ENCODE measurements around the gene TMEM132C.

The TMEM132C gene

DNA sequence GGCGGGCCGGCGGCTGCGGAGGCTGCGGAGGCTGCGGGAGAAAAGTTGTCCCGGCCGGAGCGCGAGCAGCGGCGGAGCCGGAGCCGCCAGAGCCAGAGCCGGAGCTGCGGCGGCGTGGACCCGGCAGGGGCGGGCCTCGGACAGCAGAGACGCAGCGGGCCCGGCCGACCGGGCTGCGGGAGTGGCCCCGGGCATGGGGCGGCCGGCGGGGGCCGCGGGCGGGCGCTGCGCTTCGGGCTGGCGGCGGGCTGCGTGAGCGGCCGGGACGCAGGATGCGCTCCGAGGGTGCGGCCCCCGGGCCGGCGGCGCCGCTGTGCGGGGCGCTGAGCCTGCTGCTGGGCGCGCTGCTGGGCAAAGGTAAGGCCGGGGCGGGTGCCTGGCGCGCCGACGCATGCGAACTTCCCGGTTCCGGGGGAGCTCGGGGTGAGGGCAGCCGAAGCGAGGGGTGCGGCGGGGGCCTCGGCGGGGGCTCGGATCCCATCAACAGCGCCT, at the start of gene TMEM132C:
TSS of gene TMEM132C (plus strand) at position 40 of the 492 bp plus-strand sequence. CDS start at position 273, 233 bp downstream.
- TF ChIP-seq, protein P1, sequence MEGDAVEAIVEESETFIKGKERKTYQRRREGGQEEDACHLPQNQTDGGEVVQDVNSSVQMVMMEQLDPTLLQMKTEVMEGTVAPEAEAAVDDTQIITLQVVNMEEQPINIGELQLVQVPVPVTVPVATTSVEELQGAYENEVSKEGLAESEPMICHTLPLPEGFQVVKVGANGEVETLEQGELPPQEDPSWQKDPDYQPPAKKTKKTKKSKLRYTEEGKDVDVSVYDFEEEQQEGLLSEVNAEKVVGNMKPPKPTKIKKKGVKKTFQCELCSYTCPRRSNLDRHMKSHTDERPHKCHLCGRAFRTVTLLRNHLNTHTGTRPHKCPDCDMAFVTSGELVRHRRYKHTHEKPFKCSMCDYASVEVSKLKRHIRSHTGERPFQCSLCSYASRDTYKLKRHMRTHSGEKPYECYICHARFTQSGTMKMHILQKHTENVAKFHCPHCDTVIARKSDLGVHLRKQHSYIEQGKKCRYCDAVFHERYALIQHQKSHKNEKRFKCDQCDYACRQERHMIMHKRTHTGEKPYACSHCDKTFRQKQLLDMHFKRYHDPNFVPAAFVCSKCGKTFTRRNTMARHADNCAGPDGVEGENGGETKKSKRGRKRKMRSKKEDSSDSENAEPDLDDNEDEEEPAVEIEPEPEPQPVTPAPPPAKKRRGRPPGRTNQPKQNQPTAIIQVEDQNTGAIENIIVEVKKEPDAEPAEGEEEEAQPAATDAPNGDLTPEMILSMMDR (IDR thresholded peaks at IDR 0.05; ENCODE audit: low read depth, low read length, missing control alignments): no peak
- no peak within 1 kb of the TSS for H3K4me3 ChIP-seq (replicated peaks; ENCODE audit: low read depth, low read length)

DNA sequence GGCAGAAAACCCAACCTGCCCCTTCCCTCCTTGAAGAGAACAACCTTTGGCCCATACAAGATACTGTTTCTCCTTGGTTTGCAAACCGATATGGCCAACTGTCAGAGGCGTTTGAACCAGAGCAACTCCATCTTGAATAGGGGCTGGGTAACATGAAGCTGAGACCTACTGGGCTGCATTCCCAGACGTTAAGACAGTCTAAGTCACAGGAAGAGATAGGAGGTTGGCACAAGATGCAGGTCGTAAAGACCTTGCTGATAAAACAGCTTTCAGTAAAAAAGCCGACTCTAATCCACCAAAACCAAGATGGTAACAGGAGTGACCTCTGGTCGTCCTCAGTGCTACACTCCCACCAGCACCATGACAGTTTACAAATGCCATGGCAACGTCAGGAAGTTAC, 42.7 kb upstream of the TMEM132C start:
- TF ChIP-seq, protein P1 (IDR thresholded peaks at IDR 0.05; ENCODE audit: low read depth, low read length, missing control alignments): no peak
- no peak for DNase-seq (ENCODE audit: extremely low read depth, low read depth)
- no peak overlapping the region for H3K4me3 ChIP-seq (replicated peaks; ENCODE audit: low read depth, low read length)

More for the DNA sequence above, at the start of gene TMEM132C:
- DNase-seq (ENCODE audit: extremely low read depth, low read depth): no peak

DNA sequence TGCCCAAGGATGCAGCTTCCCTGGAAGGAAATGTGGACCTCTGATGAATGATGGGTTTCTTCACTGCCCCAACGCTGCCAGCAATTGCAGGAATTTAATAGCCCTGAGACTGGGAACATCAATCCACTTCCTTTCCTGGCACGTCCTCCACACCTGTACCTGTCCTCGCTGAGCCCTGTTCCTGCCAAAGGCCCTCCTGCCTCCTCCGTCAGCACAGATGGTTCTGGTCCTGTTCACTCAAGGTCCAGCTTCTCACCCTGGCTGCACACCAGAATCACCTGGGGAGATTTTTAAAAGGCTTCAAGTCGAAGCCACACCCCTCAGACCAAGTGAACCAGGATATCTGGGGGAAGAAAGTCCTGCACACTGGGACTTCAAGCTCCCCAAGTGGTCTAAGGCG, 38.4 kb upstream of the TMEM132C start:
- no peak for DNase-seq (ENCODE audit: extremely low read depth, low read depth)
- TF ChIP-seq, protein P1 (IDR thresholded peaks at IDR 0.05; ENCODE audit: low read depth, low read length, missing control alignments): no peak
- no peak overlapping the region for H3K4me3 ChIP-seq (replicated peaks; ENCODE audit: low read depth, low read length)

DNA sequence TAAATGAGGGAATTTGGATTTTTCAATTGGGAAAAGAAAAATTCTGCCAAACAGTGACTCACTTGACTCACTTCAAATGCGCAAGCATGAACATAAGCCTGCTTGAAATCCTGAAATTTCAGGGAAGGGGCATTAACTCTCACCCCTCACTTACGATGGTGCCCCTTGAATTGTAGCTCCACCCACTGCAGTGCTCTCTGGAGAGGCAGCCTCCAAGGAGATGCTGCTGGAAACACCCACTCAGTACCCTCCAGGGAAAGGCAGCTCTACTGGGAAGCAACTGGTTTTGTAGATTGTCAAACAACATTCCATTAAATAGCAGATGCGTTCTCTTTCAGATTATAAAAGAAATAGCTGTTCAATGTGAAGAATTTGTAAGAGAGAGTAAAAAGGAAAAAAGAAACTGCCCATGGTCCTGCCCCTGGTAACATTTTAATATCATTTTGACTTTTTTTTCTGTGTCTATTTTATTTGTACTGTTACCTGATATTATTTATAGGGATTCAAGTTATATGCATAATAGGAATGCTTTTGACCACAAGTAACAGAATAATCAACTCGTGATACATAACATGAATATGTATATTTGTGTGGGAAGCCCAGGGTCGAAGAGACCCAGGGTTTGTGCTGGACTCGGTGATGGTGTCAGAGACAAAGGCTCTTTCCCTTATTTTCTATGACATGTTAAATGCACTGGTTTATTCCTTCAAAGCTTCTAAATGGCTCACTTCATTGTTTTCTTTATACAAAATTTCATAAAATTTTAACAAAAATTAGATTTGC, 31.1 kb upstream of the TMEM132C start:
- TF ChIP-seq, protein P1 (IDR thresholded peaks at IDR 0.05; ENCODE audit: low read depth, low read length, missing control alignments): no peak
- no peak for DNase-seq (ENCODE audit: extremely low read depth, low read depth)
- no peak overlapping the region for H3K4me3 ChIP-seq (replicated peaks; ENCODE audit: low read depth, low read length)

DNA sequence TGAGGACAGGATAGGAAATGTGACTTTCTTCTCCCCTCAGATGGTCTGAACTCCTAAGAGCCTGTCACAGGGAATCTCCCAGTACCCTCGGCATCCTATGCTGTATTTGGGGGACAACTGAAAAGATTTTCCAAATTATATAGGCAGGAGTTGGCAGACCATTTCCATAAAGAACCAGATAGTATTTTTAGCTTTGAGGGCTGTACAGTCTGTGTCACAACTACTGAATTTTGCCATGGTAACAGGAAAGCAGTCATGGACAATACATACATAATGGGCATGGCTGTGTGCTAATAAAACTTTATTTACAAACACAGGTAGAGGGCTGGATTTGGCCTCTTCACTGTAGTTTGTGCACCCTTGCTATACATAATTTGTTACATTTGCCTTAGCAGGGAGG, 30.4 kb upstream of the TMEM132C start:
- DNase-seq (ENCODE audit: extremely low read depth, low read depth): no peak
- TF ChIP-seq, protein P1 (IDR thresholded peaks at IDR 0.05; ENCODE audit: low read depth, low read length, missing control alignments): no peak
- no peak overlapping the region for H3K4me3 ChIP-seq (replicated peaks; ENCODE audit: low read depth, low read length)

DNA sequence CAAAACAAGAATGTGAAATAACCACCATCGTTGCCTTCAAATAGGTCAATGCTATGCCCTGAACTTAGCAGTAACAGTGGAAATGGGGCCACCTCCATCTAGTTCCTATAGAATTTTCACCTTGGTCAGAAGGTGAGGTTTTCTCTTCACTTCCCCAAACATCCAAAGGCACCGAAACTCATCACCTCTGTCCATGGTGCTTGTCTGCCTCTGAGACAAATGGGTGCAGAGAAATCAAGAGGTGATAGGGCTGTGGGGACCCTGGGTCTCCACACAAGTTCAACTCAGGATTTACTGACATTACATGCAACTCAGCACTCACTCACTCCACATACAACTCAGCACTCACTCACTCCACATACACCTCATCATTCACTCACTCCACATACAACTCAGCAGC, 26.2 kb upstream of the TMEM132C start:
- TF ChIP-seq, protein P1 (IDR thresholded peaks at IDR 0.05; ENCODE audit: low read depth, low read length, missing control alignments): no peak
- no peak for DNase-seq (ENCODE audit: extremely low read depth, low read depth)
- H3K4me3 ChIP-seq (replicated peaks; ENCODE audit: low read depth, low read length): no peak overlapping the region

Measured in HFF-Myc (cell line).